ENCODE data around the gene NELL2. TPM values are rescaled to one million over a fixed set of nuclear protein-coding genes. Genes with fewer than 3 reads are reported as not detected.

NELL2 gene
- 10 to 100 TPM; 71.9 to 81.6 TPM for total RNA-seq

GRCh38 chr12:44875954-44876543 lies at the start of gene NELL2:
TSS of gene NELL2 (minus strand) at chr12:44876315. CDS start at chr12:44875869, 446 bp downstream.

Other genes starting within 250 kb of the NELL2 start
- not detected for gene DBX2, start 174.8 kb upstream of the NELL2 start, total RNA-seq

All from activated naive CD4-positive, alpha-beta T cell treated with anti-CD3 and anti-CD28 coated beads, Interleukin-2, amount 10 ng/mL, durations not matched to agents 5 hours and 36 hours (primary cell).